DMS153 treated with DMSO at 0.1 percent for 48 hours (cell line): Measurements from ENCODE around the gene CYP4F3.
"Not testable (repeated sequence)": the region's sequence is repeated elsewhere in the genome, so short reads cannot be mapped to it uniquely, and the experiment has no call there.

Experiments used
- DNase-seq: peaks from one replicate; lab custom pipeline; 2025; ENCODE audit not compliant: unreplicated experiment; lab: John Stamatoyannopoulos, UW

The CYP4F3 gene

GRCh38 chr19:15629003-15629880 is 11.5 kb upstream of the CYP4F3 start:
- peak; percentile 77 for DNase-seq

GRCh38 chr19:15631817-15632216 is 8.9 kb upstream of the CYP4F3 start:
- no peak for DNase-seq

GRCh38 chr19:15633082-15633835 is 7.4 kb upstream of the CYP4F3 start:
- no peak for DNase-seq

- DNase-seq: no peak
These were observed 6.6 kb upstream of the CYP4F3 start for GRCh38 chr19:15634105-15634504.

- DNase-seq: no peak
These were observed 5.5 kb upstream of the CYP4F3 start for GRCh38 chr19:15635016-15635805.

- DNase-seq: no peak
These were observed 4.7 kb upstream of the CYP4F3 start for GRCh38 chr19:15636026-15636425.

GRCh38 chr19:15639596-15639995 is 1.1 kb upstream of the CYP4F3 start:
- DNase-seq: no peak

- DNase-seq: no peak
These were observed 354 bp downstream of the CYP4F3 start for GRCh38 chr19:15640904-15641597.

GRCh38 chr19:15641901-15642491 is 1.3 kb downstream of the CYP4F3 start:
- DNase-seq: no peak

- no peak for DNase-seq
These were observed 2.1 kb downstream of the CYP4F3 start for GRCh38 chr19:15642807-15643206.

- DNase-seq: no peak
These were observed 2.7 kb downstream of the CYP4F3 start for GRCh38 chr19:15643387-15643786.

- no peak for DNase-seq
These were observed 3.5 kb downstream of the CYP4F3 start for GRCh38 chr19:15644066-15644741.

- DNase-seq: no peak
These were observed 4.1 kb downstream of the CYP4F3 start for GRCh38 chr19:15644816-15645215.

- DNase-seq: no peak
These were observed 8.8 kb downstream of the CYP4F3 start for GRCh38 chr19:15649526-15649925.

- DNase-seq: not testable (repeated sequence)
These were observed 9.4 kb downstream of the CYP4F3 start for GRCh38 chr19:15650123-15650522.

- no peak for DNase-seq
These were observed 11.1 kb downstream of the CYP4F3 start for GRCh38 chr19:15651791-15652190.

- no peak for DNase-seq
These were observed 12.0 kb downstream of the CYP4F3 start for GRCh38 chr19:15652559-15653278.

- no peak for DNase-seq
These were observed 15.8 kb downstream of the CYP4F3 start for GRCh38 chr19:15656467-15656866.

- no peak for DNase-seq
These were observed 22.6 kb downstream of the CYP4F3 start for GRCh38 chr19:15663247-15663646.
